GM18517 (cell line): ENCODE results near the gene VSIG10.
"Not testable (repeated sequence)": the region's sequence is repeated elsewhere in the genome, so short reads cannot be mapped to it uniquely, and the experiment has no call there.

Experiments used
- ATAC-seq: cut with Tn5 transposase; IDR thresholded peaks from one replicate; pipeline ENCODE4 v1.9.1; 2021; ENCODE audit warnings: mild to moderate bottlenecking, moderate library complexity; ENCODE audit not compliant: unreplicated experiment

The VSIG10 gene, protein sequence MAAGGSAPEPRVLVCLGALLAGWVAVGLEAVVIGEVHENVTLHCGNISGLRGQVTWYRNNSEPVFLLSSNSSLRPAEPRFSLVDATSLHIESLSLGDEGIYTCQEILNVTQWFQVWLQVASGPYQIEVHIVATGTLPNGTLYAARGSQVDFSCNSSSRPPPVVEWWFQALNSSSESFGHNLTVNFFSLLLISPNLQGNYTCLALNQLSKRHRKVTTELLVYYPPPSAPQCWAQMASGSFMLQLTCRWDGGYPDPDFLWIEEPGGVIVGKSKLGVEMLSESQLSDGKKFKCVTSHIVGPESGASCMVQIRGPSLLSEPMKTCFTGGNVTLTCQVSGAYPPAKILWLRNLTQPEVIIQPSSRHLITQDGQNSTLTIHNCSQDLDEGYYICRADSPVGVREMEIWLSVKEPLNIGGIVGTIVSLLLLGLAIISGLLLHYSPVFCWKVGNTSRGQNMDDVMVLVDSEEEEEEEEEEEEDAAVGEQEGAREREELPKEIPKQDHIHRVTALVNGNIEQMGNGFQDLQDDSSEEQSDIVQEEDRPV

DNA sequence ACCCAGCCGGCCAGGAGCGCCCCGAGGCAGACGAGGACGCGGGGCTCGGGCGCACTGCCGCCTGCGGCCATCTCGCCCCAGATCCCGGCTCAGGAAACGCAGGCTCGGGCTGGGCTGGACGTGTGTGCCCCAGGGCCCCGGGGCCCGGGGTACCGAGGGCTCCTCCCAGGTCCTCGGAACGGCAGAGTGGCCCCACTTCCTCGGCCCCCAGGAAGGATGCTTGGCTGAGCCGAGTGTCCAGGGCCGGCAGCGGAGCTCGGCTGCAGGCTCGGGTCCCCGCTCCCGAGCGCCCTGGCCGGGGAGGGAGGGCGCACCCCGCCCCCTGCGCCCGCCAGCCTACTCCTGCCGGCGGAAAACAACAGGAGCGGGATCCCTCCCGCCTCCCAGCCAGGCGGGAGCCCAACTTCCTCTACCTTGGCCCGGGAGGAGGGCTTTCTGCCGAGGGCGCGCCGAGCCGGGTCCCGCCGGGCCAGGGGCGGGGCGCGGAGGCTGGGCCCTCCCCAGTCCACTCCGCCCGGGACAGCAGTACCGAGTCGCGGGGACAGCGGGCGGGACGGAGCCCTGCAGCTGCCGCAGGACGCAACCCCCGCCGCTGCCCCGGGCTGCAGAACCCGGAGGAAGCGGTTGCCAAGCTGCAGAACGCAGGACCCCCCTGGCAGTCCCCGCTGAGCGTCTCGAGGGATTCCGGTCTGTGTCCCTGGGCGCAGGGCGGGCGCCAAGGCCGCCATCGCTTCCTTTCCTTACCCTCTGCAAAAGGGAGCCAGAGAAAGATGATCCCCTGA, at the start of gene VSIG10:
Gene VSIG10, minus strand, starts transcription at position 411 of the 782 bp plus-strand sequence. Its CDS starts 340 bp downstream, at position 71.
- no peak for ATAC-seq

DNA sequence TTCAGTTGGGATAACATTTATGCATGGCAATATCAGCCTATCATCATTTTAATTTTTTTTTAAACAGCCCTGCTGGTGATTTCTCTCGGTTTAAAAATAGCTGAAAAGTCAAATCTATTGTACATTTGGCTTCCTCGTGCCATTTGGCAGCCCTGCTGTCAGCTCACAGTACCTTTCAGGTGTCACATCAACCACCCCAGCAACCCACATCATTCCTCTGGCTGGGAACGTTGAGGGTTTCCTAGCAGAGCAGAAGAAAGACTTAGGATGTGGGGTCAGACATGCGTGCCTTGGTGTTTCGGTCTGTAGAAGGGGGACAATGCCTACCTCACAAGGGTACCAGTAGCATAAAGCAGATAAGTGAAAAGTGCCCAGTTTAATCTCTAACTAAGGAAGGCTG, 47.9 kb upstream of the VSIG10 start:
- ATAC-seq: no peak

DNA sequence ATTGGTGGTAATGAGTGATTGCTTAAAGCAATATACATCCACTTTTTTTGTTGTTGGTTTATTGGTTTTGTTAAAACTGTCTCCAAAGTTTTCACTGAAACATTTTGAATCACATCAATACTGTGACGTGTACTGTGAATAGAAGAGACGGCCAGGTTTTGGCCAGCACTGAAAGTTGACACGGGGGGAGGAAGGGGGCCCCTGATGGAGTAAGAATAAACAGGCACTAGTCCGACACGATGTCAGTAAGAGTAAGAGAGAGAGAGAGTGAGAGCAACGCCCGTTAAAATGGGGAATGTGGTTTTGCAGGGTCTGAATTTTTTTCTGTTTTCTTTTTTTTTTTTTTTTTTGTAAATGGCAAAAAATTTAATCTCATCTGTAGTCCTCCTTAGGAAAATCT, 46.8 kb upstream of the VSIG10 start:
- no peak for ATAC-seq

DNA sequence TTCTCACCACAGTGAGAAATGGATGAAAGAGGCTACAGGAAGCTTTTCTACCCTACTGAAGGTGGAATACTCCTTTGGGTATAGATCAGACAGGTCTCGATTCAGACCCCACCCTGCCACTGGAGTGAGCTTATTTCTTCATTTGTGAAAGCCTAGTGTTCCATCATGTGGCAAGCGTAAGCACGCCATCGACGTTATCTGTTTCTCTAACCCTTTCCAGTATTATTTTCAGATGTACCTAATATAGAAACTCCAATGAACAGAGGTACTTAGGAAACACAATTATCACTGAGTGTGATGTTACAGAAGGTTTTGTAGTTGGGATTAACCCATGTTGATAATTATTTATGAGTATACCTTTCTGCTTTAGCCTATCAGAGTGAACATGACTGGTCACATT, 44.5 kb upstream of the VSIG10 start:
- no peak for ATAC-seq

DNA sequence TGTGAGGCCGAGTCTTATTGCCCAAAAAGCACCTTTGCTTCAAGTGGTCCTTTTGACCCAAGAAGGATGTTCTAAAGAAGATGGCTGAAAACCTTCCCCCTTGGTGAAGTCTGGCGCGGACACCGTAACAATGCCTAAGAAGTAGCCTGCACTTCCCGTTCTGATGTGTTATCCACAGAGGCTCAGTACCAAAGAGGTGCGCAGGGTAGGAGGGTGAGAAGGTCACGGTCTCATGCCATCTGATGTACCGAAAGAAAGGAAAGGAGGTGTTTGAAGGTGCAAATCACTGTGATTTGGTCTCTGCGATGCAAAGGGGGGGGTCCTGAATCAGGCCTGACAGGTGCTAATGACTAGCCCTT, 42.0 kb upstream of the VSIG10 start:
- no peak for ATAC-seq

DNA sequence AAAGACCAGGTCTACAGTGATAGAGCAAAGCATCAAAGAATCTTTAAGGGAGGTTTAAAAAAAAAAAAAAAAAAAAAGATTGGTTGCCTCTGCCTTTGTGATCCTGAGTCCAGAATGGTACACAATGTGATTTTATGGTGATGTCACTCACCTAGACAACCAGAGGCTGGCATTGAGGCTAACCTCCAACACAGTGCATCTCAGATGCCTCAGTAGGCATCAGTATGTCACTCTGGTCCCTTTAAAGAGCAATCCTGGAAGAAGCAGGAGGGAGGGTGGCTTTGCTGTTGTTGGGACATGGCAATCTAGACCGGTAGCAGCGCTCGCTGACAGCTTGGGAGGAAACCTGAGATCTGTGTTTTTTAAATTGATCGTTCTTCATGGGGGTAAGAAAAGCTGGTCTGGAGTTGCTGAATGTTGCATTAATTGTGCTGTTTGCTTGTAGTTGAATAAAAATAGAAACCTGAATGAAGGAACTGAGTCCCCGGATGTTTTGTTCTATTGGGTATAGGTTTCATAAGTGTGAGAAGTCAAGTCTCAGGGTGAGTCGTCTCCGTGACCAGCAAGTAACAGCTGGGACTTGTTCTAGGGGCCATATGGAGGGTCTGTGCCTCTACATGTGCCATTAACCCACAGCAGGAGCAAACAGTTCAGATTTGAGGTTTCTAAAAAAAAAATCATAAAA, 41.4 kb upstream of the VSIG10 start:
- peak; percentile 49 for ATAC-seq

DNA sequence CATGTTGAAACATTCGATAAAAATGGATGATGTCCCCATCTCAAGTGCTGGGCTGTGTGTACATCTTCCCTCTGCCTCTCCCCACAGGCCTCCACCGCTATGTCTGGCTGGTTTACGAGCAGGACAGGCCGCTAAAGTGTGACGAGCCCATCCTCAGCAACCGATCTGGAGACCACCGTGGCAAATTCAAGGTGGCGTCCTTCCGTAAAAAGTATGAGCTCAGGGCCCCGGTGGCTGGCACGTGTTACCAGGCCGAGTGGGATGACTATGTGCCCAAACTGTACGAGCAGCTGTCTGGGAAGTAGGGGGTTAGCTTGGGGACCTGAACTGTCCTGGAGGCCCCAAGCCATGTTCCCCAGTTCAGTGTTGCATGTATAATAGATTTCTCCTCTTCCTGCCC, 40.7 kb upstream of the VSIG10 start:
- ATAC-seq: no peak

DNA sequence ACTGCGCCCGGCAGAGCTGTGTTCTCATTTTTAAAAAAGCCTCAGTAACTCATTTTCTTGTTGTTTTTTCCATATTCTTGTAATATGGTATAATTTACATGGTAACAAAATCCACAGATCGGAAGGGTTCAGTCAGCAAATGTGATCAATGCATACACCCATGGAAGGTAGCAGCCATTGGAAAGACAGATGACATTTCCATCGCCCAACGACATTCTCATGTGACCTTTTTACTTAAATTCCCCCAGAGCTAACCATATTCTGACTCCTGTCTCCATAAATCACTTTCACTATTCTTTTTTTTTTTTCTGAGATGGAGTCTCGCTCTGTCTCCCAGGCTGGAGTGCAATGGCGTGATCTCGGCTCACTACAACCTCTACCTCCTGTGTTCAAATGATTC, 37.0 kb upstream of the VSIG10 start:
- no peak for ATAC-seq

DNA sequence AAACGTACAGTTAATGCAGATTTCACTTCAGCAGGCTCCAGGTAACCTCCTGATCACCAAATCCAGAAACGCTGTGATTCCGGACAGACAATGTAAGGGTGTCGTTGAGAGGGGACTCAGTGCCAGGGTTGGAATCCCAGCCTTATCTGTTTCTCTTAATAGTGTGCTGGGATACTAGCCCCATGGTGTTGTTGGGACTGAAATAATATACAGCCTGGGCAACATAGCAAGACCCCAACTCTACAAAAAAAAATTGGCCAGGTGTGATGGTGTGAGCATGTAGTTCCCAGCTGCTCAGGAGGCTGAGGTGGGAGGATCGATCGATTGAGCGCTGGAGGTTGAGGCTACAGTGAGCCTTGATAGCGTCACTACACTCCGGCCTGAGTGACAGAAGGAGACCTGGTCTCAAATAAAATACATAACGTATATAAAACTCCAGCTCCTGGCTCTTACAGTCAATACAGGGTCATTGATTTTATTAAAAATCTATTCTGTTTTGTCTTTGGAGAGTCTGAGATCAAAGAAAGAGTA, 33.4 kb upstream of the VSIG10 start:
- no peak for ATAC-seq

DNA sequence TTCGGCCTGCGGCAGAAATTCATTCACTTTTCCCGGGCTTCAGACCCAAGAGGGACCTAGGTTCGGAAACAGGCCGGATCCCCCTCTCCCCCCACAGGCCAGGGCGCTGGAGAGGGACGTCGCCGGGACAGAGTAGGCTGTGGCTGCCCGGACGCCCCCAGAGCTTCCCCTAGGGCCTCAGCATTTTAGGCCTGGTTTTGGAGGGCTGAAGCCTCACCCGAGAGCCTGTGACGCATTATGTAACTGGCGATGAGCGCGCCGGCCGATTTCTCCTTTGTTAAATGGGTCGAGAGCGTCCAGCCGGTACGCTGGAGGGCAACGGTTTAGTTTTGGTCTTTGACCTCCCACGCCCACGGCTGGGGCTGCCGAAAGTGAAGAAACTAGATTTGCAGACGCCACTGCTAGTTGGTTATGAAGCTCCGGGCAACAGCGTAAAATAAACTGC, 32.8 kb upstream of the VSIG10 start:
- ATAC-seq: peak; percentile 42

DNA sequence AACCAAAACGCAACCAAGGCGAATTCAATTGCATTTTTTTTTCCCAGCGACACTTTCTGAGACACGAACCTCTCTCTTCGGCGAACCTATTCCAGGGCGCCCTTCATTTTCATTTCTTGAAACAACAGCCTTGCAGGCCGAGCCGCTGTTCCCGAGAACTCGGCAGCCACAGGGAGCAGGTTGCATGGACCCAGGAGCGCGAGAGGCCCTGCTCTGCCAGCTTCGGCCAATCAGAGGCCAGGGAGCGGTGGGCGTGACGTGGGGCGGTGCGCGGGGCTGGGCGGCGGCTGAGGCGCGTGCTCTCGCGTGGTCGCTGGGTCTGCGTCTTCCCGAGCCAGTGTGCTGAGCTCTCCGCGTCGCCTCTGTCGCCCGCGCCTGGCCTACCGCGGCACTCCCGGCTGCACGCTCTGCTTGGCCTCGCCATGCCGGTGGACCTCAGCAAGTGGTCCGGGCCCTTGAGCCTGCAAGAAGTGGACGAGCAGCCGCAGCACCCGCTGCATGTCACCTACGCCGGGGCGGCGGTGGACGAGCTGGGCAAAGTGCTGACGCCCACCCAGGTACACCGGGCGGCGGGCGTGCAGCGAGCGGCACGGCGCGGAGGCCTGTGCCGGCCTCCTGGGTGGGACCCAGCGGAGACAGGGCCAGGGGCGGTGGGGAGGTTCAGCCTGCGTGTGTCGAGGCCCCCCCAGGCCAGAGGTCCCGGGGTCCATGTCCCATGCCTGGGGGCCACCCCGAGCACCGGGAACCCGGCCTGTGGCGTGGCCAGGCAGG, 32.2 kb upstream of the VSIG10 start, which contains the start of gene PEBP1:
Gene PEBP1, plus strand, starts transcription at position 337 of the 771 bp plus-strand sequence. Its CDS starts 86 bp downstream, at position 423.
- peak; percentile 85 for ATAC-seq

DNA sequence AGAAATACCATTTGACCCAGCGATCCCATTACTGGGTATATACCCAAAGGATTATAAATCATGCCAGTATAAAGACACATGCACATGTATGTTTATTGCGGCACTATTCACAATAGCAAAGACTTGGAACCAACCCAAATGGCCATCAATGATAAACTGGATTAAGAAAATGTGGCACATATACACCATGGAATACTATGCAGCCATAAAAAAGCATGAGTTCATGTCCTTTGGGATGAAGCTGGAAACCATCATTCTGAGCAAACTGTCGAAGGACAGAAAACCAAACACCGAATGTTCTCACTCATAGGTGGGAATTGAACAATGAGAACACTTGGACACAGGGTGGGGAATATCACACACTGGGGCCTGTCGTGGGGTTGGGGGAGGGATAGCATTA, 25.6 kb upstream of the VSIG10 start:
- not testable (repeated sequence) for ATAC-seq

DNA sequence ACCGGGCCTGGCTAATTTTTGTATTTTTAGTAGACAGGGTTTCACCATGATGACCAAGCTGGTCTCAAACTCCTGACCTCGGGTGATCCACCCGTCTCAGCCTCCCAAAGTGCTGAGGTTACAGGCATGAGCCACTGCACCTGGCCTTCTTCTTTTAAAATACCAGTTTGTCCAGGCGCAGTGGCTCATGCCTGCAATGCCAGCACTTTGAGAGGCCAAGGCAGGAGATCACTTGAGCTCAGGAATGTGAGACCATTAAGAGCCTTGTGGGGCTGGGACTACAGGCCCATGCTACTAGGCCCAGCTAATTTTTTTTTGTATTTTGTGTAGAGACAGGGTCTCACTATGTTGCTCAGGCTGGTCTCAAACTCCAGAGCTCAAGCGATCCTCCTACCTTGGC, 24.1 kb upstream of the VSIG10 start:
- no peak for ATAC-seq

DNA sequence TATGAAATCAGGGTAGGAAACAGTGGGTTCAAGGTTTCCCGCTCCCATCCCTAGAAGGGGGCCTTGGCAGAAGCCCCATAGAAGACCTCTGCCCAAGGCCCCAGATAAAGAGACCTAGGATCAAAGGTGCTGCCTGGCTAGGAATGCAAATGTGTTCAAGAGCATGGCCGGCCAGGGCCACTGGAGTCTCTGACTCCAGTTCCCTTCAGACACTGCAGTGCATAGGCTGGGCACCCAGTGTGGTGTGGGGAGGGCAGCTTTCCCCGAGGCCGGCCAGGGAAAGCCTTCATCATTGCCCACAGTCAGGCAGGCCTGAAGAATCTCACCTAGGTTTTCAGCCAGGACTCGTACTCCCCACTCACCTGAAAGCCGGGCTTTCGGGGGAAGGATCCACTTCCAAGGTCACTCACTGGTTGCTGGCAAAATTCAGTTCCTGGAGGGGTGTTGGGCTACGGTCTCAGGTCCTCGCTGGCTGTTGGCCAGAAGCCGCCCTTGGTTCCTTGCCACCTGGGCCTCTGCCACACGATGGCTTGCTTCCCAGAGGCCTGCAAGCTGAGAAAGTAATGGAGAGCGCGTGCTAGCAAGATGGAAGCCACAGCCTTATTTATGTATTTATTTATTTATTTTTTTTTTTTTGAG, 22.4 kb upstream of the VSIG10 start:
- no peak for ATAC-seq

DNA sequence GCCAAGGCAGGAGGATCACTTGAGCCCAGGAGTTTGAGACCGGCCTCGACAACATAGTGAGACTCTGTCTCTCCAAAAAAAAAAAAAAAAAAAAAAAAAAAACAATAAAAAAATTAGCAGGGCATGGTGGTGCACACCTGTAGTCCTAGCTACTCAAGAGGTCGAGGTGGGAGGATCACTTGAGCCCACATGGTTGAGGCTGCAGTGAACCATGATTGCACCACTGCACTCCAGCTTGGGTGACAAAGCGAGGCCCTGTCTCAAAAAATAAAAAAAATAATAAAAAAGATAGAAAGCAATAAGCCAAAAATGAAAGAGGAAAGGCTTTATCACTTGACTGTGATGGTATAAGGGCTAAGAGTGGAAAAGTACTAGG, 21.9 kb upstream of the VSIG10 start:
- no peak for ATAC-seq

DNA sequence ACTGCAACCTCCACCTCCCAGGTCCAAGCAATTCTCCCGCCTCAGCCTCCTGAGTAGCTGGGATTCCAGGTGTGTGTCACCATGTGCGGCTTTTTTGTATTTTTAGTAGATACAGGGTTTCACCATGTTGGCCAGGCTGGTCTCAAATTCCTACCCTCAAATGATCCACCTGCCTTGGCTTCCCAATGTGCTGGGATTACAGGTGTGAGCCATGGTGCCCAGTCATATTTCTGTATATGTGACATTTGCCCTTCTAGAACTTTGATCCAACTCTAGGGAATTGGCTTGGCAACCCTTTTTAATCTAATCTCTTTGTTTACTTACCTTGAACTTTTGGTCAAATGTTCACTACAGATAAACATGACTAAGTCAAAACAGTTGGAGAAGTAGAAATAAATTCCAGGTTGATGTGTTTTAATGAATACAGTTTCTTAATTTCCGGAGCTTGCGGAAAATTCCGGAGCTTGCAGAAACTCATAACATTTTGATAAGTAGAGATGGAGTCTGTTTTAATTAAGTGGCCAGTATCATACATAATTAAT, 20.6 kb upstream of the VSIG10 start:
- no peak for ATAC-seq

DNA sequence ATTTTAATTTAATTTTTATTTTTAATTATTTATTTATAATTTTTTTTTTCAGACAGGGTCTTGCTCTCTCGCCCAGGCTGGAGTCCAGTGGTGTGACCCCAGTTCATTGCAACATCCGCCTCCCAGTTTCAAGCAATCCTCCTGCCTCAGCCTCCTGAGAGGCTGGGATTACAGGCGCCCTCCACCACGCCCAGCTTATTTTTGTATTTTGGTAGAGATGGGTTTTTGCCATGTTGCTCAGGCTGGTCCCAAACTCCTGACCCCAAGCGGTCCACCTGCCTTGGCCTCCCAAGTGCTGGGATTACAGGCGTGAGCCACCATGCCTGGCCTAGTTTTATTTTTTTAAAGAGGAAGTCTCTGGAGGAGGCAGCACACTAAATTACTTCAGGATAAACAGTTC, 18.5 kb upstream of the VSIG10 start:
- ATAC-seq: no peak

DNA sequence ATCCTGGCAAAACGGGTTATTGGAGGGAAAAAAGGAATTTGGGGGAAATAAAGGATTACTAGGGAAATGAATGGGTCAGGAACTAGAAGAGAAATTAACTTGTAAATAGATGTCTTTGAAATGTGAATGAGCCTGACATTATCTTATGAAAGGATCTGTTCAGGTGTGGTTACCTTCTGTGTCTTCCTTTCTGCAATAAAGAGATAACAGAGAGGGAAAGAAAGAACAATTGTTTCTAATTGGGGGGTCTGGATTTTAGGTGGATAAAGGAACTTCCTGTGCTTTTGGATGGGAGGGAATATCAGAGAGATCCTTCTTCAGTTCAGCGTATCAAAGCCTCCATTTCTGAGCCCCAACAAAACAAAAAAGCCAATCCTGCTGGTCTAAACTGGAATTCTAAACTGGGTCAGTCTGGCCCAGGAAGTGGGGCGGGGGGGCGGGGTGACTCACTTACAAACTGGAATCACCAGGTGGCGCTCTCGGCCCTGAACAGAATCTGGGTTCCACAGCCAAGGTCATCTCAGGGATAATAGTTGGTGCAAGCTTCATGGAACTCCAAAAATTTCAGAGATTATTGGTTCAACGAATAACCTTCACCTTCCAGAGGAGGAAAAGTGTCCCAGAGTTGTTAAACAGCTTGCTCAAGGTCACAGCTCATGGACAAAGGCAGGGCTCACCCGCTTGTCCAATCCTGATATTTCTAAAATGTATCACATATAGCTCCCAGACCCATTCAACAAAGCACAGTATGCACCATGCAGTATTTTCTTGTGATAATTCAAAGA, 17.0 kb upstream of the VSIG10 start:
- no peak for ATAC-seq

DNA sequence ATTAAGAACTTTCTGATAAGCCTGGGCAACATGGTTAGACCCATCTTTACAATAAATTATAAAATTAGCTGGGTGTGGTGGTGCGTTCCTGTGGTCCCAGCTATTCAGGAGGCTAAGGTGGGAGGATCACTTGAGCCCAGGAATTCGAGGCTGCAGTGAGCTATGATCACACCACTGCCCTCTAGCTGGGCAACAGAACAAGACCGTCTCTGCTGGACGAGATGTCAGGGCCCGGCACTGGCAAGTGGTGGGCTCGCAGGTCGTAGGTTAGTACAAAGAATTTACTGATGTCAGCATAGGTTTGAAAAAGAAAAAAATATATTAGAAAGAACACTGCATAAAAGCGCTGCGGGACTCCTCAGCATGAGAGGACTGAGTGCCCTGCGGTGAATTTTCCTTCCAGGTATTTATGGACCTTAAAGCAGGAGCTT, 15.7 kb upstream of the VSIG10 start:
- ATAC-seq: no peak
